Suppressor macrophage treated with lipopolysaccharide for 1 hour (primary cell): Measurements from ENCODE around the gene ULK4.
A peak's percentile ranks its signal among the peaks of the same experiment; 100 is the strongest.
"Not testable (repeated sequence)": the region's sequence is repeated elsewhere in the genome, so short reads cannot be mapped to it uniquely, and the experiment has no call there.

Source experiments
- DNase-seq, 3 donors: peaks; one replicate each; pipeline ENCODE4 v3.0.0-alpha.2; 2020 to 2022

ULK4 gene

DNA sequence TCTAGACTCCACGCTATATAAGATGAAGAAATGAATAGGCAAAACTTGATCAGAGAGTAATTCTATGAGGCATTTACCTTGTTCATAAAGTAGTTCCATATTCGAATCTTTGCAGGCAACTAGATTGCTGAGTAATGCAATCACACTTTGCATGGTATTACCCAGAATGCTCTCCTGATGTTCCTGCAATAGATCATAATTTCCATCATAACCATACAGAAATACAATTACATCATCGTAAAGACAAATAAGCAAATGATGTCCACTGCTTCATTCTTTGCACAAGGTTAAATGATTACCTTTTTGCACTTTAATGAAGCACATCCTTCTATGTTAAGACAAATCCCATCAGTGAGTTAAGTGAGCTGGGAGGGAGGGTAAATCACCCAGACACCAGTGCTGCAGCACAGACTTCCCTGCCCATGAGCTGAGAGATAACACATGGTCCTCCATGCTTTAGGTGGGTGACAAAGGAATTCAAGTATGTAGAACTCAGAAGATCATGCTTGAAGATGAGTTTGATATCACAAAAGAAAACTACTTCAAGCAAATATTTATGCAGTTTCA, 395.9 kb downstream of the ULK4 start:
- DNase-seq, result no peak

- no peak for DNase-seq
These were observed 396.9 kb downstream of the ULK4 start for GRCh38 chr3:41565003-41565402.

GRCh38 chr3:41556245-41556644, 405.7 kb downstream of the ULK4 start:
- not testable (repeated sequence) for DNase-seq

DNA sequence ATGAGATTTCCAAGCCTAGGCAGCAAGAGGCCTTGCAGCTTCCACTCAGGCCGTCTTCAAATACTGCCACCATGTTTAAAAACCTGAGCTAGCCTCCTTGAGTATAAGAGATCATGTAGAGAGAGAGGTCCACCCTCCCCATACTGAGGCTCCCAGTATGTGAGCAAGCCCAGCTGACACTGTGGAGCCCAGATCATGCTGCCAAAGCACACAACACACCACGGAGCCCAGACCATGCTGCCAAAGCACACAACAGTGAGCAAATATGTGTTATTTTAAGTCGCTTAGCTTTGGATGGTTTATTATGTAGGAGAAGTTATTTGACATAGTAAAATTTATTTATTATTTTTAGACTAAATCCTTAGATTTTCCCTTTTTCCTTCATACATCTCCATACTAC, 428.9 kb downstream of the ULK4 start:
- DNase-seq, result no peak

DNA sequence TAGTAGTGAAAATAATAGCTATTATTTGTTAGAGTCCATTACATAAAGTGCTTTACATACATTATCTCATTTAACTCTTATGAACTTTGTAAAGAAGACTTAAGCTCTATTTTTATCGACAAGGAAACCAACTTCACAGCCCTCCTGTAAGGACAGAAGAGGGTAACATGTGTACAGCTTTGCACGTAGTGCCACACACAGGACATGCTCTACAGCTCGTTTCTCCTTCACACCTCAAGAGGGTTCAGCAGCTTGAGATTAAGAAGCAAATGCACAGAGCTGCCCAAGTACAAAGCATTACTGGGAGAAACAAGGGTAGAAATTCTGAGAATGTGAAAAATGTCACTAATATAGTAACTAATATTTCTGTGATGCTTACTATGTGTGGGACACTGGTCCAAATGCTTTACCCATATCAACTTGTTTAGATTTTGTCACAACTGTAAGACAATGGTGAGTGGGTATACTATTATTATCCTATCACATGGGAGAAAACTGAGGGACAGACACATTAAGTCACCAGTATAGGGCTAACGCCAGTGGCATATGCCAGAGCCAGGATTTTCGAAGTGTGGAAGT, 434.8 kb downstream of the ULK4 start:
- DNase-seq, result no peak

- DNase-seq, result no peak
These were observed 436.4 kb downstream of the ULK4 start for GRCh38 chr3:41525303-41526064.

DNA sequence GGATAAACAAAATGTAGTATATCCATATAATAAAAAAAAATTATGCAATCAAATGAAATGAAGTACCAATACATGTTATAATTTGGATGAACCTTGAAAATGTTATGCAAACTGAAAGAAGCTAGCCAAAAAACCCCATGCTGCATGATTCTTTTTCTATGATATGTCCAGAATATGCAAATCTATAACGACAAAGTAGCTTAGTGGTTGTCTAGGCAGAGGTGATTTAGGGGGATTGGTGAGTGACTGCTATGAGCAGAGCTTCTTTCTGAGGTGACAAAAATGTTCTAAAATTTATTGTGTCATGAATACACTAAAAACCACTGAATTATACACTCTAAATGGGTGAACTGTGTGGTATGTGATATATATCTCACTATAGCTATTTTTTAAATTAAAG, 438.0 kb downstream of the ULK4 start:
- DNase-seq, result no peak

- peak; percentile 5 to 43 (median 20) for DNase-seq
These were observed 439.3 kb downstream of the ULK4 start for GRCh38 chr3:41522612-41523011.

DNA sequence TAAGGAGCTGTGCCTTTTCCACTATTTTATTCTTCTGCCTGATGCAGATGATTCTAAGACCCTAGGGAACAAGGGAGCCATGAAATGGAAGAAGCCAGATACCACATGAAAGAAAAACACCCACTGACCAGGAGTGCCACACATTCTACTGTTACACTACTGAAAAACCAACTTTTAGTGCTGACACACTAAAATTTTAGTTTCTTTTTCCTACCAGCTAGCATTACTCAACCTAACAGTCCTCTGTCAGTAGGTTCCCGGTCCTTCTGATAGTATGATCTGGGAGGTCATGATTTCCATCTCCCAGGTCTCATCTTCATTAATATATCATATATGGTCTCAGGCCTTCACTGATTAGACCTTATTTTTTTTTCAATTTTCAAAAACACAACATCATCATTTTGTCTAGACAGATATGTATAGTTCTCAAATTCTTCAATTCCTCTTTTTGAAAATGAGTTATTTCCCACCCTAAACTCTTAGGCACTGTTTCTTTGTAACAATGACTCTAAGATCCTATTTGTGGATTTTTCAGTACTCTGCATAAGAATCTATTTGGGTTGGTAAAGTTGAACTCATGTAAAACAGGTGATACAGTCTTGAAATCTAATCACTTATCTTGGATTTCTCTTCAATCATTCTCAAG, 440.8 kb downstream of the ULK4 start:
- peak; percentile 2 to 31 (median 24) for DNase-seq

DNA sequence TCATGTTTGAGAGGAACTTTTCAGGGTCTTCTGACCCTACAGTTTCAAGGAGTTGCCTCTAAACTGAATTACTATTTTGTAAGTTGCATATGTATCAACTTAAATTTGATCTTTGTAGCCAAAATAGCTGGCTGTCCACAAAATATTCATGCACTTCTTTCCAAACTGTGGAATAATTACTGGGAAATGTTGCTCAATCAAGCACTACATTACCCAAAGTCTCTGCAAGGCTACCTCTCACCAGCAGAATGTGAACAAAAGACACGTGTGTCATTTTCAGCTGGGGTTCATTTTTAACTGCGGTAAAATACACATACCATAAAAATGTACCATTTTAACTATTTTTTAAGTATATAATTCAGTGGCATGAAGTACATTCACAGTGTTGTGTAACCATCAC, 442.2 kb downstream of the ULK4 start:
- no peak for DNase-seq

DNA sequence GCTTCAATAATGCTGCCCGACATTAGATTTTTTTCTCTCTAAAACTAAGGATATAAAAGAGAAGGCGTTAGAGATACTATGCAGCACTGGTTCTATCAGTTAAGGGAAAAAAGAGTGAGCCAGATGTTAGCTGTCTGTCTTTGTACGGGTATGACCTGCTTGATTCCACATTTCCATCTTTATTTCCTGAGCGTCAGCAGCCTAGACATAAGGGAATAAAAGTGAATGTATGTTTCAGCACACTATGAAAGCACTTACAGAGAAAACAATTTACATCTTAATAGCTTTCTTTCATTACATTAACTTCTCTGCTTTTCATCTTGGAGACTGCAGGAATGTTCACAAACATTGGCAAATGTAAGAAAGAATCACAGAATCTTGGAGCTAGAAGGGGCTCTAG, 443.3 kb downstream of the ULK4 start:
- no peak for DNase-seq

DNA sequence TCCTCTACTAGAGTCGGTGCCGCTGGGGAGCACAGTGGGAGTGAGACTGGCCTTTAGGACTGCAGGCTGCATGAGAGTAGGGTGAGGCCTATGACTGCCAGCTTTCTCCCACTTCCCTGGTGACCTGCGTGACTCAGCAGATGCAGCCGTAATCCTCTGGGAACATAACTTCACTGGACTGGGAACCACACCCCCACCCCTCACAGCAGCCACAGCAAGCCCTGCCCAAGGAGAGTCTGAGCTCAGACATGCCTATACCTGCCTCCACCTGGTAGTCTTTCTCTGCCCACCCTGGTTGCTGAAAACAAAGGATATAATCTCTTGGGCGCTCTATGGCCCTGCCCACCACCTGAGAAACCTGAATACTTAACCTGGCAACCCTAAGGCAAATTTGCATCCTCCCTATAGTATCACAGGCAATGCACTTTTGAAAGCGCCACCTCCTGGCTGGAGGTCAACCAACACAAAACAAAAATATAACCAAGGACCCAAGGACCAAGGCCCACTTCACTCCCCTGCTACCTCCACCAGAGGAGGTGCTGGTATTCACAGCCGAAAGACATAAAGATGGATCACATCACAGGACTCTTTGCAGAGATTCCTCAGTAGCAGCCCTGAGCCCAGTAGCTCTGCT, 453.7 kb downstream of the ULK4 start:
- no peak for DNase-seq

DNA sequence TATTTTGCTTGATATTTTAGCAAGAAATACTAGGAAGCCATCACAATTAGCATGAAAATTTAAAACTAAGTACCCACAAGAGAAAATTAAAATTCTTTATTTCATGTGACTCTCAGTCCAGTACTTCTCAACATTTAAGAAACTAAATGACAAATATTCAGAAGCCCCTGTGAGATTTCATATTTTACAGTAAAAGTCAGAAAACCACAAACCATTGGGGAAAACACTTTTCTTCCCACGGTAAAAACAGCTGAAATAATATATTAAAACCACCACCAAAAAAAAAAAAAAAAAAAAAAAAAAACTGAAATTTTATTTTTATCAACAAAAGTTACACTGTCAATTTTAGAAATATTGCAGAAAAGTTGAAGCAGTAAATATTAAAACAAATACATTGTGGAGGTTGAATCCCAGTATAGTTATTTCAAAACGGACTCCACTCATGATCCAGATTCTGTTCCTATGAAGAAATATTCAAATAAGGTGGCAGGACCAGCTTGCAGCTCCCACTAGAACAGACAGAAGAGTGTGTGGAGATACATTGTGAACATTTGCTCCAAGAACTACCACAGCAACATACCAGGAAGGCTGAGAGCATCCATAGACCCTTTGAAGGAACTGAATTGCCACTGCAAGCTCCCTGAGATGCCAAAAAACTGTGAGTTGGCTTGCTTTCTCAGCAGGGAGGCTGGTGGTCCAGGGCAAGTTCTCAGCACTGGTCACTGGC, 454.4 kb downstream of the ULK4 start:
- DNase-seq, result no peak

DNA sequence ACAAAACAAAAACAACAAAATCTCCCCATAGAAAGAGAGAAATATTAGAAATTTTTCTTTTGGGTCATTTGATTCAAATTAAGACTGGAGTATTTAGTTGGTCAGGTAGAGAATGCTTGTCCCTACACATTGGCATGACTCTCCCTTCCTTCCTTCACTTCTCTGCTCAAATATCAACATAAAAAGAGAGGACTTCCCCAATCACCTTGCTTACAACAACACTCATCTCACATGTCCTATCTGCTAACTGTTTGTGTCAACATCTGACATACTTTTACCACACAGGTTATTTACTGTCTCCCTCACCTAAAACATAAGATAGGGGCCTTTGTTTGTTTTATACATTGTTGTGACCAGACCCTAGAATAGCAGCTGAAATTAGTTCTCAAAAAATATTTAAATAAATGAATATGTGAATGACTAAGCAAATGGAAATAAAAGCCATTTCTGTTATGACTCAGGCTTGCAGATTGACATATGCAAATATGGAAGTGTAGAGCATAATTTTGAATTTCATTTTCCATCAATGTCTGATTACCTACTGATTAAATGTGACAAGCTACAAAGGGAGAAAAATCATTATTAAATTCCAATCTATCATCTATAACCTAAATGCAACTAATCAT, 457.8 kb downstream of the ULK4 start:
- DNase-seq, result no peak

GRCh38 chr3:41502481-41502880, 459.4 kb downstream of the ULK4 start:
- DNase-seq, result no peak

- DNase-seq, result no peak
These were observed 459.9 kb downstream of the ULK4 start for GRCh38 chr3:41502023-41502422.

GRCh38 chr3:41498847-41499246, 463.1 kb downstream of the ULK4 start:
- DNase-seq, result no peak

DNA sequence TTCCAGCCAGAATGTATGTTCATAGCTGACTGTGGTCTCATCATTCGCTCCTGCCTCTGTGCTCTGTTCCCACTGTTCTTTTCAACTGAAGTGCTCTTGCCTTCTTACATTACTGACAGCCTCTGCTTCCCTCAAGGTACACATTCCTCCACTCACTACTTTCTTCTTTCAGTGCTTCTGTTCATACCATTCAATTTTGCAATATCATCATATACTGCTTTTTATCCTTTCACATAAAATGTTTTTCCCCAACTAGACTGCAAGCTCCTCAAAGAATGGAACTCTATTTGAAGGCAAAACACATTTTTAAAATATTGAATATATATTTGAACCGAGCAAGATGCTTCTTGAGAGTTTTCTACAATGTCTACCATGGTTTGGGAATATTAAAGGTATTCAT, 471.5 kb downstream of the ULK4 start:
- DNase-seq, result no peak

- no peak for DNase-seq
These were observed 472.7 kb downstream of the ULK4 start for GRCh38 chr3:41489231-41489630.

DNA sequence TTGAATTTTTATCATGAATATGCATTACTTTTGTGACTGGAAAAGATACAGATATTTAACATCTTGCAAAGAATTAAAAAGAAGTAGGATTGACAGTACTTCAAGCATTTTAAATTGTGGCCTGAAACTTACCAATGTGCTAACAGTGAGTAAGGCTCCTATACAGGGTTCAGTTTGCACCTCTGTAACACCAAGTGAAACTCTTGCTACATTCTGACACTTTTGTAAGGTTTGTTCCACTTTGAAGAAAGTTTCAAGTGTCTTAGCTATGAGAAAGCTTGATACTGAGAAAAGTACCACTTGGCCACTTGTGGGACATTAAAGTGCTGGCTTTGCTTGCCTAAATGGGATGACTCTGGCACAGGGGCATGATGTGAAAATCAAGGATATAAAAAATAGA, 473.4 kb downstream of the ULK4 start:
- no peak for DNase-seq

GRCh38 chr3:41485484-41485883, 476.4 kb downstream of the ULK4 start:
- DNase-seq, result no peak

DNA sequence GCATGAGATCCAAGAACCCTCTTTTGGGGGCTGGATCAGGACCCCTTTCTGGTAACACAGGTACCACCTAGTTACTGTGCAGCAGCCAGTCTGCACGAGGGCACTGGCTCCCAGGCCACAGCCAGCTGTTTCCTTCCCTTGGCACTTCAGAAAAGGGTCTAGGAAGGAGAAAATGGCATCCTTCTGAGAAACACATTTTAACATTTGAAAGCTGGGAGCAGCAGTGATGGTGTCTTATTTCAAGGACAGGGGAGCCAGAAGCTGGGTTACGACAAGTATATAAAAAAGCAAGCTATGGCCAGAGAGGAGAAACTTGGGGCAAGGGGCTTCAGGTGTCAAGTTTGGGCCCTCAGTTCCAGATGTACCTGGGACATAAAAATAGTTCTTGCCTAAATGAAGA, 479.8 kb downstream of the ULK4 start:
- DNase-seq, result no peak
